Body of pancreas (tissue), 4 donors: ENCODE results near the gene ST6GALNAC6.

Source experiments
- CTCF ChIP-seq, 7 experiments: fragments of 450-650 bp in 4 of 7; fragments of 200-600 bp in 3 of 7; sonication (generic) in 3 of 7; IDR thresholded peaks; one replicate each; pipeline ENCODE4 v1.5.1; 2016 to 2019; ENCODE audit warnings: antibody characterized with exemption in 7 of 7
- POLR2A ChIP-seq, 3 donors: fragments of 450-650 bp; IDR thresholded peaks; one replicate each; pipeline ENCODE4 v1.6.1; 2016; ENCODE audit warnings: antibody characterized with exemption in 3 of 3, mild to moderate bottlenecking in 2 of 3

- TF ChIP-seq CTCF (IDR thresholded peaks at IDR 0.05) (no peak), POLR2A (IDR thresholded peaks at IDR 0.05) (no peak)
Observed at GRCh38 chr9:127887792-127888191, 11.6 kb downstream of the ST6GALNAC6 start.
